Measurements from ENCODE around the gene ZMIZ2. TPM values are rescaled to one million over a fixed set of nuclear protein-coding genes. Genes with fewer than 3 reads are reported as not detected.

ZMIZ2 gene
- total RNA-seq, 2 donors from 2014 or later: 85.6 to 98.2 TPM

GRCh38 chr7:44738051-44738723, 10.5 kb upstream of the ZMIZ2 start:
- H3K27me3 ChIP-seq (ENCODE audit: control insufficient read depth, insufficient read depth, low read length, poor library complexity, severe bottlenecking): no peaks in the 10 kb centered on the region
- Mint-ChIP-seq H3K27me3 (ENCODE audit: insufficient read depth) (no peaks in the 10 kb centered on the region), H3K36me3 (ENCODE audit: low read depth) (no peaks in the 10 kb centered on the region), H3K9me3 (no peaks in the 10 kb centered on the region), H3K4me1 (no peaks in the 10 kb centered on the region), H3K27ac (no peak overlapping the region), H3K4me3 (no peak overlapping the region)
- H3K9ac ChIP-seq (ENCODE audit: extremely low read depth, low read length, poor library complexity, severe bottlenecking): no peak overlapping the region
- H3K27ac ChIP-seq (ENCODE audit: low read depth, low read length): no peak overlapping the region
- no peaks in the 10 kb centered on the region for H3K9me3 ChIP-seq (ENCODE audit: control insufficient read depth, low read length)
- no peak for DNase-seq
- 89 to 90% methylated on average over 2 to 4 of the region's 4 CpGs for WGBS, 2 experiments (ENCODE audit: insufficient coverage in 1 of 2, insufficient read length in 1 of 2)
- H3K36me3 ChIP-seq (ENCODE audit: control insufficient read depth, insufficient read depth, low read length): no peaks in the 10 kb centered on the region
- no peak overlapping the region for H3K4me3 ChIP-seq (ENCODE audit: low read length)
- no peaks in the 10 kb centered on the region for H3K4me1 ChIP-seq (ENCODE audit: control insufficient read depth, insufficient read depth, low read length)
- no peak for TF ChIP-seq CTCF (conservative IDR thresholded peaks at IDR 0.05)

GRCh38 chr7:44738876-44739665, 9.6 kb upstream of the ZMIZ2 start:
- H3K4me3 Mint-ChIP-seq: no peak overlapping the region
- no peaks in the 10 kb centered on the region for H3K27me3 ChIP-seq (ENCODE audit: control insufficient read depth, insufficient read depth, low read length, poor library complexity, severe bottlenecking)
- no peaks in the 10 kb centered on the region for H3K9me3 ChIP-seq (ENCODE audit: control insufficient read depth, low read length)
- H3K4me1 ChIP-seq (ENCODE audit: control insufficient read depth, insufficient read depth, low read length): no peaks in the 10 kb centered on the region
- H3K4me3 ChIP-seq (ENCODE audit: low read length): no peak overlapping the region
- H3K27me3 Mint-ChIP-seq (ENCODE audit: insufficient read depth): no peaks in the 10 kb centered on the region
- no peaks in the 10 kb centered on the region for H3K9me3 Mint-ChIP-seq
- H3K36me3 ChIP-seq (ENCODE audit: control insufficient read depth, insufficient read depth, low read length): no peaks in the 10 kb centered on the region
- no peaks in the 10 kb centered on the region for H3K4me1 Mint-ChIP-seq
- no peaks in the 10 kb centered on the region for H3K36me3 Mint-ChIP-seq (ENCODE audit: low read depth)
- H3K27ac Mint-ChIP-seq: no peak overlapping the region
- TF ChIP-seq CTCF (conservative IDR thresholded peaks at IDR 0.05): no peak
- no peak overlapping the region for H3K9ac ChIP-seq (ENCODE audit: extremely low read depth, low read length, poor library complexity, severe bottlenecking)
- DNase-seq: no peak
- 93 to 94% methylated on average over 14 to 23 of the region's 23 CpGs for WGBS, 2 experiments (ENCODE audit: insufficient coverage in 1 of 2, insufficient read length in 1 of 2)
- H3K27ac ChIP-seq (ENCODE audit: low read depth, low read length): no peak overlapping the region

- Mint-ChIP-seq H3K27ac (no peak overlapping the region), H3K4me3 (no peak overlapping the region), H3K9me3 (no peaks in the 10 kb centered on the region), H3K27me3 (ENCODE audit: insufficient read depth) (no peaks in the 10 kb centered on the region), H3K36me3 (ENCODE audit: low read depth) (no peaks in the 10 kb centered on the region), H3K4me1 (no peaks in the 10 kb centered on the region)
- H3K36me3 ChIP-seq (ENCODE audit: control insufficient read depth, insufficient read depth, low read length): no peaks in the 10 kb centered on the region
- H3K27ac ChIP-seq (ENCODE audit: low read depth, low read length): no peak overlapping the region
- no peak for TF ChIP-seq CTCF (conservative IDR thresholded peaks at IDR 0.05)
- WGBS, 2 experiments (ENCODE audit: insufficient coverage in 1 of 2, insufficient read length in 1 of 2): 92 to 100% methylated on average over 1 to 2 of the region's 2 CpGs
- H3K4me3 ChIP-seq (ENCODE audit: low read length): no peak overlapping the region
- H3K4me1 ChIP-seq (ENCODE audit: control insufficient read depth, insufficient read depth, low read length): no peaks in the 10 kb centered on the region
- no peaks in the 10 kb centered on the region for H3K27me3 ChIP-seq (ENCODE audit: control insufficient read depth, insufficient read depth, low read length, poor library complexity, severe bottlenecking)
- no peak for DNase-seq
- H3K9me3 ChIP-seq (ENCODE audit: control insufficient read depth, low read length): no peaks in the 10 kb centered on the region
- no peak overlapping the region for H3K9ac ChIP-seq (ENCODE audit: extremely low read depth, low read length, poor library complexity, severe bottlenecking)
These were observed 8.6 kb upstream of the ZMIZ2 start for GRCh38 chr7:44740055-44740454.
